ENCODE results near the gene XRRA1.
"Not testable (repeated sequence)": the region's sequence is repeated elsewhere in the genome, so short reads cannot be mapped to it uniquely, and the experiment has no call there.

XRRA1 gene

DNA sequence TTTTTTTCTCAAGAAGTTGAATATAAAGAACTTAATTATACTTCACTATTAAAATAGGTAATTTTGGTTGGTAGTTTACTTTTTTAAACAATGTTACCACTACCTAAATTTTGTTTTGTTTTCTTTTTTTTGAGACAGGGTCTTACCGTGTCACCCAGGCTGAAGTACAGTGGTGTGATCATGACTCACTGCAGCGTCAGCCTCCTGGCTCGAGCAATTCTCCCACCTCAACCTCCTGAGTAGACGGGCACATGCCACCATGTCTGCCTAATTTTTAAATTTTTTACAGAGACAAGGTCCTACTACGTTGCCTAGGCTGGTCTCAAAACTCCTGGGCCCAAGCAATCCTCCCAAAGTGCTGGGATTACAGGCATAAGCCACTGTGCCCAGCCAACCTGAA, 17.8 kb upstream of the XRRA1 start:
- Histone ChIP-seq H3K9me3 (ENCODE audit: control extremely low read depth in 1 of 5, control insufficient read depth in 4 of 5, insufficient read depth in 2 of 5, low read depth in 1 of 5, low read length in 4 of 5) (no peaks in the 10 kb centered on the region), H3K4me3 (ENCODE audit: control insufficient read depth in 1 of 7, extremely low read depth in 1 of 7, insufficient read depth in 4 of 7, low read depth in 2 of 7, low read length in 6 of 7) (no peak overlapping the region), H3K27me3 (replicated peaks in 2 of 5; ENCODE audit: control insufficient read depth in 4 of 5, insufficient read depth in 5 of 5, low read length in 4 of 5) (no peaks in the 10 kb centered on the region), H3K4me1 (ENCODE audit: control extremely low read depth in 1 of 4, control insufficient read depth in 4 of 4, insufficient read depth in 4 of 4, low read length in 3 of 4) (no peaks in the 10 kb centered on the region), H3K36me3 (ENCODE audit: control insufficient read depth in 4 of 4, insufficient read depth in 4 of 4, low read length in 3 of 4) (peaks cover 18 to 50% (median 31%) of the 10 kb centered on the region in 4 experiments), H3K27ac (ENCODE audit: insufficient read depth in 1 of 2, low read depth in 1 of 2, low read length in 2 of 2, poor library complexity in 1 of 2, severe bottlenecking in 2 of 2) (no peak overlapping the region)
- POLR2A ChIA-PET, result no interaction called here
- 100% methylated on average over 4 of the region's 5 CpGs for WGBS (ENCODE audit: insufficient coverage)
- CTCF ChIA-PET, result interaction anchor here (2.1 kb wide), 1 partner anchor 13 kb away, joined by 6 read pairs; no protein-coding TSS in a partner anchor
- DNase-seq, result no peak

DNA sequence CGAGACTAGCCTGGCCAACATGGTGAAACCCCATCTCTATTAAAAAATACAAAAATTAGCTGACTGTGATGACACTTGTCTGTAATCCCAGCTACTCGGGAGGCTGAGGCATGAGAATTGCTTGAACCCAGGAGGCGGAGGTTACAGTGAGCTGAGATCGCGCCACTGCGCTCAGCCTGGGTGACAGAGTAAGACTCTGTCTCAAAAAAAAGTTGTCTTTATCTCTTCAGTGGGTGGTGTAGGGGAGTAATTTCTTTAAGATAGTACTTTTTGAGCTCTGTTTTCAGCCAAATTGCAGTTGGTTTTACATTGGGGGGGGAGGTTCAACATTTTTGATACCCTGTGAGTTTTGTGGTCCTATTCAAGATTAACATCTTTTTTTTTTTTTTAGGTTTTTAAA, 11.2 kb upstream of the XRRA1 start:
- H3K9me3 ChIP-seq (ENCODE audit: control extremely low read depth in 1 of 5, control insufficient read depth in 4 of 5, insufficient read depth in 2 of 5, low read depth in 1 of 5, low read length in 4 of 5); H3K27me3 ChIP-seq (replicated peaks in 2 of 5; ENCODE audit: control insufficient read depth in 4 of 5, insufficient read depth in 5 of 5, low read length in 4 of 5); POLR2A ChIA-PET; H3K4me3 ChIP-seq (ENCODE audit: control insufficient read depth in 1 of 7, extremely low read depth in 1 of 7, insufficient read depth in 4 of 7, low read depth in 2 of 7, low read length in 6 of 7); DNase-seq; H3K4me1 ChIP-seq (ENCODE audit: control extremely low read depth in 1 of 4, control insufficient read depth in 4 of 4, insufficient read depth in 4 of 4, low read length in 3 of 4); H3K27ac ChIP-seq (ENCODE audit: insufficient read depth in 1 of 2, low read depth in 1 of 2, low read length in 2 of 2, poor library complexity in 1 of 2, severe bottlenecking in 2 of 2): not testable (repeated sequence)
- WGBS (ENCODE audit: insufficient coverage), result 100% methylated on average over 3 of the region's 6 CpGs
- CTCF ChIA-PET, result interaction anchor here (0.6 kb wide), 1 partner anchor 185 kb away, joined by 3 read pairs; no protein-coding TSS in a partner anchor
- H3K36me3 ChIP-seq (ENCODE audit: control insufficient read depth in 4 of 4, insufficient read depth in 4 of 4, low read length in 3 of 4), result peaks cover 0 to 26% (median 6%) of the 10 kb centered on the region in 4 experiments

DNA sequence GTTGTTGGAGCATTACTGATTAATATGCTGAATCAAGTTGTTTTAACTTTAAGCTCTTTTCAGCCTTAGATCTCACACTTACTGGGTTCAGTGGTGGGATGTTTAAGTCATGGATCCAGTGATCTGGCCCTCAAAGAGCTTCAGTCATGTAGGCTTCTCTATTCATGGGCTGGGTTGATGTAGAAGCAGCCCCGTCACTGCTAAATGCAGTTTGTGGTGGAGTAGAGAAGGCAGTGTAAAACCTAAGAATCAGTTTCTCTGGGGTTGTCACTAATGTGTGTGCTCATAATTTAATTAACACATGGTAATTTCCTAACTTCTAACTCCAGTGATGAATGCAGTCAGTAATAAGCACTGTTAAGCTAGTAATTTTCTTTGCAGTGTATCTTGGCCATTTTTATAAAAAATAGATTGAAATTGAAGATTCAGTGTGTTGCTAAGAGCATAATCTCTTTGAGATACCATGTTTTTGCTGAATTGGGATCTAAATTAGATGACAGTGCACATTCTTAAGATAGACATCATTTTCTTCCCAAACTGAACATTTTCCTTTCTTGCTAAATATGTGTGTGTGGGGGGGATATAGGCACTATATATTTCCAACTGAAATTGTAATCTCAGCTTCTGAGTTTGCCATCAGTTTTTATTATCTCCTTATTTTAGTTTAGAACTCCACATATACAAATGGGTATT, 9.2 kb upstream of the XRRA1 start:
- Histone ChIP-seq H3K9me3 (ENCODE audit: control extremely low read depth in 1 of 5, control insufficient read depth in 4 of 5, insufficient read depth in 2 of 5, low read depth in 1 of 5, low read length in 4 of 5) (no peaks in the 10 kb centered on the region), H3K27me3 (replicated peaks in 2 of 5; ENCODE audit: control insufficient read depth in 4 of 5, insufficient read depth in 5 of 5, low read length in 4 of 5) (no peaks in the 10 kb centered on the region), H3K36me3 (ENCODE audit: control insufficient read depth in 4 of 4, insufficient read depth in 4 of 4, low read length in 3 of 4) (peaks cover 4 to 24% (median 9%) of the 10 kb centered on the region in 4 experiments), H3K27ac (ENCODE audit: insufficient read depth in 1 of 2, low read depth in 1 of 2, low read length in 2 of 2, poor library complexity in 1 of 2, severe bottlenecking in 2 of 2) (no peak overlapping the region), H3K4me3 (ENCODE audit: control insufficient read depth in 1 of 7, extremely low read depth in 1 of 7, insufficient read depth in 4 of 7, low read depth in 2 of 7, low read length in 6 of 7) (no peak overlapping the region), H3K4me1 (ENCODE audit: control extremely low read depth in 1 of 4, control insufficient read depth in 4 of 4, insufficient read depth in 4 of 4, low read length in 3 of 4) (peaks cover 0 to 4% (median 0%) of the 10 kb centered on the region in 4 experiments)
- no CpG with 5 or more reads among the region's 1 CpG for WGBS (ENCODE audit: insufficient coverage)
- ChIA-PET CTCF (no interaction called here), POLR2A (interaction anchor here (1.0 kb wide), 1 partner anchor 9 kb away, joined by 3 read pairs; the partner anchor contains the start of genes SPCS2 and XRRA1)
- no peak for DNase-seq

DNA sequence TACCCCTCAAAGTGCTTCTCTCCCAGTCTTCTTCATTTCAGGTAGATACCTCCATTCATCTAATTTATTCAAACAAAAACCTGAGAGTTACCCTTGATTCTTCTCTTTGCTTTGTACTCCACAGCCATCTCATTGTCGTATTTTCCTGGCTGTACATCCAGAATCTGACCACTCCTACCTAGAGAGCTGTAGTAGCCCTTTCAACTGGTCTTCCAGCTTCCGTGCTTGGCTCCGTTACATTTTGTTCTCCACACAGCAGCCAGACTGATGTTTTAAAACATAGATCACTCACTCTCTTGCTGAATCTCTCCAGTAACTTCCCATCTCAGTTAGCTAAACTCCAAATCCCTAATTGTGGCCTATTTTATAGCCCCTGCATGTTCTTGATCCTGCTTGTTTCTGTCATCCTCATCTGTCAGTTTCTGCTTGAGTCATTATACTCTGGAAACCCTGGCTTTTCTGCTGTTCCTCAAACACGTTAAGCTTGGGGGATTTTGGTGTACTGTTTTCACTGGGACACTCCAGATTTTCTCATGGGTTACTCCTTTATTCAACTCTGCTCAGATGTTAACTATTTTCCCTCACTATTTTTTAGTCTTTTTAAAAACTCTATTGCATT, 7.6 kb upstream of the XRRA1 start:
- H3K9me3 ChIP-seq (ENCODE audit: control extremely low read depth in 1 of 5, control insufficient read depth in 4 of 5, insufficient read depth in 2 of 5, low read depth in 1 of 5, low read length in 4 of 5), result no peaks in the 10 kb centered on the region
- 79% methylated on average over 2 of the region's 4 CpGs for WGBS (ENCODE audit: insufficient coverage)
- CTCF ChIA-PET, result interaction anchor here (1.0 kb wide), 2 partner anchors 9 to 75 kb away, joined by 3 read pairs; no protein-coding TSS in a partner anchor
- H3K27me3 ChIP-seq (replicated peaks in 2 of 5; ENCODE audit: control insufficient read depth in 4 of 5, insufficient read depth in 5 of 5, low read length in 4 of 5), result no peaks in the 10 kb centered on the region
- H3K36me3 ChIP-seq (ENCODE audit: control insufficient read depth in 4 of 4, insufficient read depth in 4 of 4, low read length in 3 of 4), result peaks cover 5 to 34% (median 9%) of the 10 kb centered on the region in 4 experiments
- POLR2A ChIA-PET, result no interaction called here
- H3K4me3 ChIP-seq (ENCODE audit: control insufficient read depth in 1 of 7, extremely low read depth in 1 of 7, insufficient read depth in 4 of 7, low read depth in 2 of 7, low read length in 6 of 7), result no peak overlapping the region
- H3K27ac ChIP-seq (ENCODE audit: insufficient read depth in 1 of 2, low read depth in 1 of 2, low read length in 2 of 2, poor library complexity in 1 of 2, severe bottlenecking in 2 of 2), result no peak overlapping the region
- peaks cover 0 to 6% (median 0%) of the 10 kb centered on the region in 4 experiments for H3K4me1 ChIP-seq (ENCODE audit: control extremely low read depth in 1 of 4, control insufficient read depth in 4 of 4, insufficient read depth in 4 of 4, low read length in 3 of 4)
- no peak for DNase-seq

DNA sequence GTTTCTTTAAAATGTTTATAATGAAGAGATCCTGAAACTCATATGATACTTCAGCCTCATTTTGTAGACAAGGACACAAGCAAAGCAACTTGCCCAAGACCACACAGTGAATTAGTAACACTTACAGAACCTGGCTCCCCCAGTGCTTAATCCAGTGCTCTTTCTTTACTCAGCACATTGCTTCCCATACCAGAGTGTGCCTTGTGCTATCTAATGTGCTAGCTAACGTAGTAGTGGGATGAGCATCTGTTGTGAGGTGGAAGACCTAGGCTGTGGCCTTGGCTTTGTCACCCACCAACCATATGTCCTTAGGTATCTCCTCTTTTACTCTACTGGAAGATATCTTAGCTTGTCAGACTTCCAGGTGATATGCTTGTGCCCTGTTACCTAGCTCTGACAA, 5.3 kb upstream of the XRRA1 start:
- POLR2A ChIA-PET, result no interaction called here
- no CpG with 5 or more reads among the region's 1 CpG for WGBS (ENCODE audit: insufficient coverage)
- Histone ChIP-seq H3K4me1 (ENCODE audit: control extremely low read depth in 1 of 4, control insufficient read depth in 4 of 4, insufficient read depth in 4 of 4, low read length in 3 of 4) (peaks cover 11 to 17% (median 15%) of the 10 kb centered on the region in 4 experiments), H3K27ac (ENCODE audit: insufficient read depth in 1 of 2, low read depth in 1 of 2, low read length in 2 of 2, poor library complexity in 1 of 2, severe bottlenecking in 2 of 2) (no peak overlapping the region), H3K9me3 (ENCODE audit: control extremely low read depth in 1 of 5, control insufficient read depth in 4 of 5, insufficient read depth in 2 of 5, low read depth in 1 of 5, low read length in 4 of 5) (no peaks in the 10 kb centered on the region), H3K4me3 (ENCODE audit: control insufficient read depth in 1 of 7, extremely low read depth in 1 of 7, insufficient read depth in 4 of 7, low read depth in 2 of 7, low read length in 6 of 7) (no peak overlapping the region), H3K36me3 (ENCODE audit: control insufficient read depth in 4 of 4, insufficient read depth in 4 of 4, low read length in 3 of 4) (peaks cover 2 to 41% (median 9%) of the 10 kb centered on the region in 4 experiments), H3K27me3 (replicated peaks in 2 of 5; ENCODE audit: control insufficient read depth in 4 of 5, insufficient read depth in 5 of 5, low read length in 4 of 5) (no peaks in the 10 kb centered on the region)
- DNase-seq, result no peak
- CTCF ChIA-PET, result interaction anchor here (1.0 to 2.3 kb wide), 2 partner anchors 9 to 11 kb away, joined by 3 to 6 read pairs; no protein-coding TSS in a partner anchor

DNA sequence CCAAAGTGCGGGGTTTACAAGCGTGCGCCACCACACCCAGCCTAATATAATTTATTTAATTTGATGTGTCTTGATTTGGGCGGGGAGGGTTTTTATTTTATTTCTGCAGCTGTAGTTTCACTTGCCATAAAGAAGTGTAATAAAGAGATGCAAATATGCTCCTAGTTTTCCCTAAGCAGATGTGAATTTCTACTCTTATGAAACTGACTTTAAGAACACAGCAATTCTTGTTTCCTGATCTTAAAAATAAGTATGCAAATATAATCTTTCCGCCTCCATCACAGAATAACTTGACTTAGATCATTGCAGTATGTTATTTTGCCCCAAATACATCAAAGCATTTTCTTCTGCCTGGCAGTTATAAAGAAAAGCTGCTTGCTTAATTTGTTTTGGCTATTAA, 4.6 kb upstream of the XRRA1 start:
- ChIA-PET POLR2A (no interaction called here), CTCF (interaction anchor here (0.8 to 2.3 kb wide), 4 partner anchors 12 to 326 kb away, joined by 3 to 6 read pairs (median 4); no protein-coding TSS in a partner anchor)
- WGBS (ENCODE audit: insufficient coverage), result no CpG with 5 or more reads among the region's 5 CpGs
- Histone ChIP-seq H3K27ac (ENCODE audit: insufficient read depth in 1 of 2, low read depth in 1 of 2, low read length in 2 of 2, poor library complexity in 1 of 2, severe bottlenecking in 2 of 2) (no peak overlapping the region), H3K27me3 (replicated peaks in 2 of 5; ENCODE audit: control insufficient read depth in 4 of 5, insufficient read depth in 5 of 5, low read length in 4 of 5) (no peaks in the 10 kb centered on the region), H3K4me1 (ENCODE audit: control extremely low read depth in 1 of 4, control insufficient read depth in 4 of 4, insufficient read depth in 4 of 4, low read length in 3 of 4) (peaks cover 14 to 21% (median 16%) of the 10 kb centered on the region in 4 experiments), H3K4me3 (ENCODE audit: control insufficient read depth in 1 of 7, extremely low read depth in 1 of 7, insufficient read depth in 4 of 7, low read depth in 2 of 7, low read length in 6 of 7) (no peak overlapping the region), H3K9me3 (ENCODE audit: control extremely low read depth in 1 of 5, control insufficient read depth in 4 of 5, insufficient read depth in 2 of 5, low read depth in 1 of 5, low read length in 4 of 5) (no peaks in the 10 kb centered on the region), H3K36me3 (ENCODE audit: control insufficient read depth in 4 of 4, insufficient read depth in 4 of 4, low read length in 3 of 4) (peaks cover 2 to 36% (median 9%) of the 10 kb centered on the region in 4 experiments)
- no peak for DNase-seq

DNA sequence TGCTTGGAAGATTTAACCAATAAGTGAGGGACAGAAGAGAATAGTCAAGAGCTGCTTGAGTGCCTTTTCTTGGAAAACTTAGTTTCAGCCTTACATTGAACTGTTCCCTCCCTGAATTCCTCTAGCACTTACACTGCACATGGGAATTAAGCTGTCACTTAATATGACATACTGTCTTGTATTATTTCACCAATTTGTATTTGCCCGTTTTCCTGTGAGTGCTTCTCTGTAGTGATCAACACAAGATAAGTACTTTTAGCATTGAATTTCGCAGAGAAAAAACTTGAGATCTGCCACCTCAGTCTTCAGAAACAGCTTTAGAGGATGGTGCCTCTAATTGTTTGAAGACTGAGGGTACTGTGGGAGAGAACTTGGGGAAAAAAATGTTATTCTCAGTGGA, 3.9 kb upstream of the XRRA1 start:
- Histone ChIP-seq H3K4me3 (ENCODE audit: control insufficient read depth in 1 of 7, extremely low read depth in 1 of 7, insufficient read depth in 4 of 7, low read depth in 2 of 7, low read length in 6 of 7) (no peak overlapping the region), H3K36me3 (ENCODE audit: control insufficient read depth in 4 of 4, insufficient read depth in 4 of 4, low read length in 3 of 4) (peaks cover 2 to 36% (median 9%) of the 10 kb centered on the region in 4 experiments), H3K27me3 (replicated peaks in 2 of 5; ENCODE audit: control insufficient read depth in 4 of 5, insufficient read depth in 5 of 5, low read length in 4 of 5) (no peaks in the 10 kb centered on the region), H3K9me3 (ENCODE audit: control extremely low read depth in 1 of 5, control insufficient read depth in 4 of 5, insufficient read depth in 2 of 5, low read depth in 1 of 5, low read length in 4 of 5) (no peaks in the 10 kb centered on the region), H3K27ac (ENCODE audit: insufficient read depth in 1 of 2, low read depth in 1 of 2, low read length in 2 of 2, poor library complexity in 1 of 2, severe bottlenecking in 2 of 2) (no peak overlapping the region), H3K4me1 (ENCODE audit: control extremely low read depth in 1 of 4, control insufficient read depth in 4 of 4, insufficient read depth in 4 of 4, low read length in 3 of 4) (peaks cover 15 to 27% (median 18%) of the 10 kb centered on the region in 4 experiments)
- WGBS (ENCODE audit: insufficient coverage), result 100% methylated on average over 2 of the region's 2 CpGs
- POLR2A ChIA-PET, result no interaction called here
- CTCF ChIA-PET, result interaction anchor here (0.8 to 2.3 kb wide), 4 partner anchors 13 to 327 kb away, joined by 3 to 6 read pairs (median 4); no protein-coding TSS in a partner anchor
- no peak for DNase-seq

All from common myeloid progenitor, CD34-positive (primary cell).